ENCODE results near the gene PDGFA.

PDGFA gene

GRCh38 chr7:504221-505111 is 15.2 kb downstream of the PDGFA start:
- no peak for DNase-seq (ENCODE audit: low read depth in 3 of 3)

- no peak for DNase-seq (ENCODE audit: low read depth in 3 of 3)
Observed at GRCh38 chr7:503575-504111, 16.0 kb downstream of the PDGFA start.

DNA sequence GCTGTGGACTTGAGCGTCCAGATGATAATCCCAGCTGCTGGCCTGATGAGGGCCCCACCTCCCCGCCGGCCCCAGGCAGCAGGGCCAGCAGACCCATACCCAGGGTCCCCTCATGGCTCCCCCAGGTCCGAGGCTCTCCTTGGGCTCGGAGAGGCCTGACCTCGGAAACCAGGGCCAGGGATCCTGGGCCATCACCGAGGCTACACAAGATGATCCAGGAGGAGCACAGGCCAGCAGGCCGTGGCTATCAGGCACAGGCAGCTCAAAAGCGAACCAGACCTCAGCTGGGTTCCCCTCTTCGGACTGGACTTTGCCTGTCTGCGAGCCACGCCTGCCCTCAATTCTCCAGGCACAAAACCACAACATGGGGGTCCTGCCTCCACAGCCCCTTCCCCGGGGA is 17.4 kb downstream of the PDGFA start:
- no peak for DNase-seq (ENCODE audit: low read depth in 3 of 3)

GRCh38 chr7:501526-501925 is 18.1 kb downstream of the PDGFA start:
- DNase-seq (ENCODE audit: low read depth in 3 of 3) = no peak

DNA sequence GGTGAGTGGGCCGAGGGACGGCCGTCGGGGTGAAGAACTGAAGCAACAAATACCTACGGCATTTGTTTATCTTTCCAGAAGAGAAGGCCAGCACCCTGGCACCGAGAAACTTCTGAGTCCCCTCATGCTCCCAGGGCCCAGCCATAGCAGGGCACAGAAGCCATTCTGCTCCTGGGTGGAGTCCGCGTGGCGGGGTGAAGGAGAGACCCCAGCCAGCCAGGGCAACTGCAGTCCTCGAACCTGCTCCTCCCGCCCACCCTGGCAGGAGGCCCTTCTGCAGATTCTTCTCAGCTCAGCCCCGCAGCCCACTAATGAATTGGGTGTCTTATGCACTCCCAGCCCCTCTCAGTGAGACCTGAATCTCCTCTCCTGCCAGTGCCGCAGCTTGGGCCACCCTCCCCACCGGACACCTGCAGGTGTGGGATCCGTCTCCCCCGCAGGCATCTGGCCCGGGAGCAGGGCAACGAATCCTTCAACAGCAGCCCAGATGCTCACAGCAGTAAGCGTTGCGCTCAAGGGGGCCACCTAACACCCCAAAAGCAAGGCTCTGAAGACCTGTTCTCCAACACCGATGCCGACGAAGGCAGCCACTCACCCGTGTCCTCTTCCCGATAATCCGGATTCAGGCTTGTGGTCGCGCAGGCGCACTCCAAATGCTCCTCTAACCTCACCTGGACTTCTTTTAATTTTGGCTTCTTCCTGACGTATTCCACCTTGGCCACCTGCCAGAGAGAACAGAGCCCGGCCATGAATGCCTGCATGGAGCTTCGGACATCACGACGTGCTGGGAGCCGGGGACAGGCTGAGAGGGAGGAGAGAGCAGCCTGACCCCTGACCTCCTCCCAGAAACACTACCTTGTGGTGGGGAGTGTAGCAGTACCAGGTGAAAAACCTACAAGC is 18.9 kb downstream of the PDGFA start:
- DNase-seq (ENCODE audit: low read depth in 3 of 3) = no peak

GRCh38 chr7:499853-500485 is 19.7 kb downstream of the PDGFA start:
- no peak for DNase-seq (ENCODE audit: low read depth in 3 of 3)

DNA sequence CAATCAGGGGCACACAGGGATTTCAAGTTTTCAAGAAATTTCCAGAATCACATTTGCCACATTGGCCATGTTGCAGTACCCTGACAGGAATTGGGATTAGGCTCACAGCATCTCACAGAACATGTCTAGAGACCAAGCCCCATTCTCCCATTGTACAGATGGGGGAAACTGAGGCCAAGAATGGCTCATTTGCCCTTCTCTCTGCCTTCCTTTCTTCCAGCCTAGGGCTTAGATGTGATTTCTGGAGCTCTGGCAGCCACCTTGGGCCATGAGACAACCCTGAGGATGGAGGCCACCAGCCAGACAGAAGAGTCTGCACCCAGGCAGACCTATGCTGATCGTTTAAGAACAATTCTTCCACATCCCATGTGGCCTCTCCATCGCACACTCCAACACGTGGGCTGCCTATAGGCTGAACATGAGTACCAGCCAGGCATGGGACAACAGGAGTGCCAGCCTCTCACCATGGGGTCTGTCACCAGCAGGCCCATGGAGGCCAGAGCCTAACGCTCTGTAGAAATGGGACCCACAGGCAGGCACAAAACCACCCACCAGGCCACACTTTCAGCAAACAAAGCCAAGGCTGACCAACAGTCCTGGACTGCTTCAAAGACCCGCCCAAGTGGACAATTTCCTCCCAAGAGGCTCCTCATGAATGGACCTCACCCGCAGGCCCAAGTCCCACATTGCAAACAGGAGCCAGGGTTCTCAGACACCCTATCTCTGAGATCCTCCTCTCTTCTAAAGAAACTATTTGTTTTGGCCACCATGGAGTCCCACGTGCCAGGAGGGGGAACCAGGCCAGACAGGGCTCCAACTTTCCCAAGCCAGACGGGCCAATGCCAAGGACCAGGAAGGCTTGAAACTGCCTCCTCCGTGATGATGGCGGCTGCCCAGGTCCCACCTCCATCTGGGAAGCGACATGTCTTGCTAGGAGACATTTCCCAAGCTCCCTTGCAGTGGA is 20.7 kb downstream of the PDGFA start:
- DNase-seq (ENCODE audit: low read depth in 3 of 3) = no peak

- no peak for DNase-seq (ENCODE audit: low read depth in 3 of 3)
Observed at GRCh38 chr7:497946-498655, 21.5 kb downstream of the PDGFA start.

- DNase-seq (ENCODE audit: low read depth in 3 of 3) = no peak
Observed at GRCh38 chr7:497346-497745, 22.3 kb downstream of the PDGFA start.

- DNase-seq (ENCODE audit: low read depth in 3 of 3) = no peak
Observed at GRCh38 chr7:496528-497295, 22.9 kb downstream of the PDGFA start.

DNA sequence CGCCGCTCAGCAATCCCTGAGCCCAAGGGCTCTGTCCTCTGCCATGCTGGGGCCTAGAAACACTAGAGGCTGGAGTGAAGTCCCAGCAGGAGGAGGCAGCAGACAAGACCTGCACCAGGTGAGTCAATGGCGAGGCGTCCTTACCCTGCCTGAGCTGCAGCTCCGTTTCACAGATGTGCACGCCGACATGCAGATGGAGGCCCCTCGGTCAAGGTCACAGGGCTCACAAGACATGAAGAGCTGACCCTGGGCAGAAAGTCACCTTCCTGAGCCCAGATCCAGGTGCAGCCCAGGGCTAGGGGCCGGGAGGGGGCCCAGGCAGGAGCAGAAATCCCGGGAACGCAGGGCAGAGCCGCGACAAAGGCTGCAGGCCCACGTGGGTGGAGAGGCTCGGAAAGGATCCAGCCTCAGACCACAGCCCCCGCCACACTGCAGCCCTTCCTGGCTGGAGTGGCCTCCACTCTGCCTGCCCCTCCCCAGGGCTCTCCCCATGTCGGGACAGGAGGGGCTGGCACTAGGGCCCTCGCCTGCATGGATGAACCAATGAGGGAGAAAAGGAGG is 23.8 kb downstream of the PDGFA start:
- DNase-seq (ENCODE audit: low read depth in 3 of 3) = no peak

DNA sequence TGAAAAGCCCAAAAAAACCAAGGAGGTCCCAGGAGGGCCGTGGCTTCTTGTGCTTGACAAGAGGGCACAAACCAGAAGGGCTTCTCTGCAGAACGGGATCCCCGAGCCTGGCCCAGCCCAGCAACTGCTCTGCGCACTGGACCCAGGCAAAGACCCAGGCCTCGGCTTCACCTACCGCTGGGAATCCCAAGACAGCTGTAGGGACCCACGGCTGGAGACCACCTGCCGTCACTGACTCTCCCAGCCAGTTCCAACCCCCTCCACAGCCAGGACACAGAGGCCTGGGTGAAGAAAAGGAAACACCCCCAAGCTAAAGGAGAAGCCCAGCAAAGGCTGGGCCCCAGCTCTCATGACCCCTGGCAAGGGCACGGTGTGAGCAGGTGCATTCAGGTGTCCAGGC is 24.3 kb downstream of the PDGFA start:
- DNase-seq (ENCODE audit: low read depth in 3 of 3) = no peak

- DNase-seq (ENCODE audit: low read depth in 3 of 3) = no peak
Observed at GRCh38 chr7:494906-495305, 24.7 kb downstream of the PDGFA start.

GRCh38 chr7:494259-494687 is 25.4 kb downstream of the PDGFA start:
- no peak for DNase-seq (ENCODE audit: low read depth in 3 of 3)

DNA sequence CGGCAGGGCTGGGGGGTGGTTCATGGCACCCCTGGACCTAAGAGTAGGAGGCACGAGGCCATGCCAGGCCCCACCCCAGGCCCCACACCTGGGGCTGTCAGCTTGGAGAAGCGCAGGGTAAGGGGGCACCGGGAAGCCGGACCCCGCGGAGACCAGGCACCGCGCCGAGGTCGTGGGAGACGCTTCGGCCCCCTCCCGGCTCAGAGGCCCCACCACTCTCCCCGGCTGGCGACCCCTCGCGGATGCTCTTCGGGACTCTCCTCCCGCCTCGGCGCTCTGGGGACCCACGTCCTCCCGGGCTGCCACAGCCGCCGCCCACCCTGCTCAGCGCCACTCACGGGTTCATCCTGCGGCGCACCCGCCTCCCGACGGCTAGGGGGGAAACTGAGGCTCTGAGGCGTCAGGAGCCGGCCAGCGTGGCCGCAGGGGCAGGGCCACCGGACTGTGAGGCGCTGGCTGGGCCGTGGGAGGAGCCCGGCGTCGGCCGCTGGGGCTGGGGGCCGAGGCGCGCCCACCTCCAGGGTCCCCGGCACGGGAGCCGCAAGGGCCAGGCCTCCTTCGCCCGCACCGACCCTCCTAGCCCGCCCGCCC is 25.9 kb downstream of the PDGFA start:
- no peak for DNase-seq (ENCODE audit: low read depth in 3 of 3)

- DNase-seq (ENCODE audit: low read depth in 3 of 3) = no peak
Observed at GRCh38 chr7:492714-493065, 27.0 kb downstream of the PDGFA start.

GRCh38 chr7:491958-492713 is 27.5 kb downstream of the PDGFA start:
- no peak for DNase-seq (ENCODE audit: low read depth in 3 of 3)
